ENCODE results near the gene TIAM2. TPM values are rescaled to one million over a fixed set of nuclear protein-coding genes. Genes with fewer than 3 reads are reported as not detected.

TIAM2 gene
- total and polyA plus RNA-seq, 2 experiments from 2014 or later, result 14.2 to 24.4 TPM

DNA sequence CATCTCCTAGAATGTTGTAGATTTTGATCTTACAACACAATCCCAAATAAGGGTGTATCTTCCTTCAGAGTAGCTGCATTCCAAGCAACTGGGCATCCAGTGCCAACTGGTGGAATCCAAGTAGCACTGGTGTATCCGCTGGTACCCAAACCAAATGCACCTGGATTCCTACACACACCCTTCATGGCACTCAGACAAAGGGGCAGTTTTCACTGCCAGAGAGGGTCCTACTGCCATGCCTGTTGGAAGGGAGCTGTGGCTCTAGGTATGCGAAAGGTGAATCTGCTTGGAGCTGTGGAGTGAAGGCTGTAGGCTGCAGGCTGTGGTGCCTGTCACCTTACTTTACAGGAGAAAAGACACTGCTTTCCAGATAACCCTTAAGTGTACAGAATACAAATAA is 251.7 kb downstream of the TIAM2 start (continued):
- TF ChIP-seq ETS1 (IDR thresholded peaks at IDR 0.05) (no peak), ZNF114 (CRISPR knock-in tag; IDR thresholded peaks at IDR 0.05) (no peak), EZH2 (IDR thresholded peaks at IDR 0.05; ENCODE audit: low read depth, unreplicated experiment) (no peak)

- Histone ChIP-seq H3K4me3 (no peak overlapping the region), H3K4me2 (no peak overlapping the region), H3K27me3 (ENCODE audit: insufficient read depth) (no peaks in the 10 kb centered on the region), H3K27ac (ENCODE audit: low read depth) (peak overlapping the region; percentile 93; the same call in 1 of the 2 replicates), H2AFZ (no peak overlapping the region), H3K4me1 (ENCODE audit: insufficient read depth) (peaks cover 5% of the 10 kb centered on the region; the same call in 1 of the 2 replicates), H4K20me1 (replicated peaks; ENCODE audit: insufficient read depth) (no peaks in the 10 kb centered on the region), H3K36me3 (ENCODE audit: insufficient read depth) (peaks cover 9% of the 10 kb centered on the region), H3F3A (replicated peaks; ENCODE audit: low read depth) (peaks cover 4% of the 10 kb centered on the region; the same call in 1 of the 2 replicates), H3K9me2 (ENCODE audit: insufficient read depth) (no peaks in the 10 kb centered on the region), H3K79me2 (replicated peaks; ENCODE audit: insufficient read depth) (no peaks in the 10 kb centered on the region)
- Mint-ChIP-seq H3K9me3 (no peaks in the 10 kb centered on the region), H3K27ac (peak overlapping the region; percentile 78), H3K27me3 (ENCODE audit: insufficient read depth, low read depth, poor library complexity) (peaks cover 8% of the 10 kb centered on the region), H3K36me3 (ENCODE audit: low read depth) (peaks cover 70% of the 10 kb centered on the region; the same call in 2 of the 3 replicates), H3K4me1 (peaks cover 10% of the 10 kb centered on the region; the same call in 2 of the 3 replicates), H3K4me3 (no peak overlapping the region)
- peak; percentile 80 for DNase-seq (ENCODE audit: low spot score)
- ATAC-seq, result peak; percentile 80
- TF ChIP-seq ZNF114 (CRISPR knock-in tag; IDR thresholded peaks at IDR 0.05) (no peak), EZH2 (IDR thresholded peaks at IDR 0.05; ENCODE audit: low read depth, unreplicated experiment) (no peak), ETS1 (IDR thresholded peaks at IDR 0.05) (no peak), EZH2phosphoT487 (IDR thresholded peaks at IDR 0.05; ENCODE audit: unreplicated experiment) (no peak), ZNF331 (CRISPR knock-in tag; IDR thresholded peaks at IDR 0.05; ENCODE audit: low read depth) (no peak)
- TF ChIP-seq, protein P1, sequence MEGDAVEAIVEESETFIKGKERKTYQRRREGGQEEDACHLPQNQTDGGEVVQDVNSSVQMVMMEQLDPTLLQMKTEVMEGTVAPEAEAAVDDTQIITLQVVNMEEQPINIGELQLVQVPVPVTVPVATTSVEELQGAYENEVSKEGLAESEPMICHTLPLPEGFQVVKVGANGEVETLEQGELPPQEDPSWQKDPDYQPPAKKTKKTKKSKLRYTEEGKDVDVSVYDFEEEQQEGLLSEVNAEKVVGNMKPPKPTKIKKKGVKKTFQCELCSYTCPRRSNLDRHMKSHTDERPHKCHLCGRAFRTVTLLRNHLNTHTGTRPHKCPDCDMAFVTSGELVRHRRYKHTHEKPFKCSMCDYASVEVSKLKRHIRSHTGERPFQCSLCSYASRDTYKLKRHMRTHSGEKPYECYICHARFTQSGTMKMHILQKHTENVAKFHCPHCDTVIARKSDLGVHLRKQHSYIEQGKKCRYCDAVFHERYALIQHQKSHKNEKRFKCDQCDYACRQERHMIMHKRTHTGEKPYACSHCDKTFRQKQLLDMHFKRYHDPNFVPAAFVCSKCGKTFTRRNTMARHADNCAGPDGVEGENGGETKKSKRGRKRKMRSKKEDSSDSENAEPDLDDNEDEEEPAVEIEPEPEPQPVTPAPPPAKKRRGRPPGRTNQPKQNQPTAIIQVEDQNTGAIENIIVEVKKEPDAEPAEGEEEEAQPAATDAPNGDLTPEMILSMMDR (conservative IDR thresholded peaks at IDR 0.05; ENCODE audit: low read depth in 2 of 2), result no peak
- TF ChIP-seq, protein P2, sequence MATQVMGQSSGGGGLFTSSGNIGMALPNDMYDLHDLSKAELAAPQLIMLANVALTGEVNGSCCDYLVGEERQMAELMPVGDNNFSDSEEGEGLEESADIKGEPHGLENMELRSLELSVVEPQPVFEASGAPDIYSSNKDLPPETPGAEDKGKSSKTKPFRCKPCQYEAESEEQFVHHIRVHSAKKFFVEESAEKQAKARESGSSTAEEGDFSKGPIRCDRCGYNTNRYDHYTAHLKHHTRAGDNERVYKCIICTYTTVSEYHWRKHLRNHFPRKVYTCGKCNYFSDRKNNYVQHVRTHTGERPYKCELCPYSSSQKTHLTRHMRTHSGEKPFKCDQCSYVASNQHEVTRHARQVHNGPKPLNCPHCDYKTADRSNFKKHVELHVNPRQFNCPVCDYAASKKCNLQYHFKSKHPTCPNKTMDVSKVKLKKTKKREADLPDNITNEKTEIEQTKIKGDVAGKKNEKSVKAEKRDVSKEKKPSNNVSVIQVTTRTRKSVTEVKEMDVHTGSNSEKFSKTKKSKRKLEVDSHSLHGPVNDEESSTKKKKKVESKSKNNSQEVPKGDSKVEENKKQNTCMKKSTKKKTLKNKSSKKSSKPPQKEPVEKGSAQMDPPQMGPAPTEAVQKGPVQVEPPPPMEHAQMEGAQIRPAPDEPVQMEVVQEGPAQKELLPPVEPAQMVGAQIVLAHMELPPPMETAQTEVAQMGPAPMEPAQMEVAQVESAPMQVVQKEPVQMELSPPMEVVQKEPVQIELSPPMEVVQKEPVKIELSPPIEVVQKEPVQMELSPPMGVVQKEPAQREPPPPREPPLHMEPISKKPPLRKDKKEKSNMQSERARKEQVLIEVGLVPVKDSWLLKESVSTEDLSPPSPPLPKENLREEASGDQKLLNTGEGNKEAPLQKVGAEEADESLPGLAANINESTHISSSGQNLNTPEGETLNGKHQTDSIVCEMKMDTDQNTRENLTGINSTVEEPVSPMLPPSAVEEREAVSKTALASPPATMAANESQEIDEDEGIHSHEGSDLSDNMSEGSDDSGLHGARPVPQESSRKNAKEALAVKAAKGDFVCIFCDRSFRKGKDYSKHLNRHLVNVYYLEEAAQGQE (IDR thresholded peaks at IDR 0.05; ENCODE audit: unreplicated experiment), result no peak
- TF ChIP-seq, protein P3, sequence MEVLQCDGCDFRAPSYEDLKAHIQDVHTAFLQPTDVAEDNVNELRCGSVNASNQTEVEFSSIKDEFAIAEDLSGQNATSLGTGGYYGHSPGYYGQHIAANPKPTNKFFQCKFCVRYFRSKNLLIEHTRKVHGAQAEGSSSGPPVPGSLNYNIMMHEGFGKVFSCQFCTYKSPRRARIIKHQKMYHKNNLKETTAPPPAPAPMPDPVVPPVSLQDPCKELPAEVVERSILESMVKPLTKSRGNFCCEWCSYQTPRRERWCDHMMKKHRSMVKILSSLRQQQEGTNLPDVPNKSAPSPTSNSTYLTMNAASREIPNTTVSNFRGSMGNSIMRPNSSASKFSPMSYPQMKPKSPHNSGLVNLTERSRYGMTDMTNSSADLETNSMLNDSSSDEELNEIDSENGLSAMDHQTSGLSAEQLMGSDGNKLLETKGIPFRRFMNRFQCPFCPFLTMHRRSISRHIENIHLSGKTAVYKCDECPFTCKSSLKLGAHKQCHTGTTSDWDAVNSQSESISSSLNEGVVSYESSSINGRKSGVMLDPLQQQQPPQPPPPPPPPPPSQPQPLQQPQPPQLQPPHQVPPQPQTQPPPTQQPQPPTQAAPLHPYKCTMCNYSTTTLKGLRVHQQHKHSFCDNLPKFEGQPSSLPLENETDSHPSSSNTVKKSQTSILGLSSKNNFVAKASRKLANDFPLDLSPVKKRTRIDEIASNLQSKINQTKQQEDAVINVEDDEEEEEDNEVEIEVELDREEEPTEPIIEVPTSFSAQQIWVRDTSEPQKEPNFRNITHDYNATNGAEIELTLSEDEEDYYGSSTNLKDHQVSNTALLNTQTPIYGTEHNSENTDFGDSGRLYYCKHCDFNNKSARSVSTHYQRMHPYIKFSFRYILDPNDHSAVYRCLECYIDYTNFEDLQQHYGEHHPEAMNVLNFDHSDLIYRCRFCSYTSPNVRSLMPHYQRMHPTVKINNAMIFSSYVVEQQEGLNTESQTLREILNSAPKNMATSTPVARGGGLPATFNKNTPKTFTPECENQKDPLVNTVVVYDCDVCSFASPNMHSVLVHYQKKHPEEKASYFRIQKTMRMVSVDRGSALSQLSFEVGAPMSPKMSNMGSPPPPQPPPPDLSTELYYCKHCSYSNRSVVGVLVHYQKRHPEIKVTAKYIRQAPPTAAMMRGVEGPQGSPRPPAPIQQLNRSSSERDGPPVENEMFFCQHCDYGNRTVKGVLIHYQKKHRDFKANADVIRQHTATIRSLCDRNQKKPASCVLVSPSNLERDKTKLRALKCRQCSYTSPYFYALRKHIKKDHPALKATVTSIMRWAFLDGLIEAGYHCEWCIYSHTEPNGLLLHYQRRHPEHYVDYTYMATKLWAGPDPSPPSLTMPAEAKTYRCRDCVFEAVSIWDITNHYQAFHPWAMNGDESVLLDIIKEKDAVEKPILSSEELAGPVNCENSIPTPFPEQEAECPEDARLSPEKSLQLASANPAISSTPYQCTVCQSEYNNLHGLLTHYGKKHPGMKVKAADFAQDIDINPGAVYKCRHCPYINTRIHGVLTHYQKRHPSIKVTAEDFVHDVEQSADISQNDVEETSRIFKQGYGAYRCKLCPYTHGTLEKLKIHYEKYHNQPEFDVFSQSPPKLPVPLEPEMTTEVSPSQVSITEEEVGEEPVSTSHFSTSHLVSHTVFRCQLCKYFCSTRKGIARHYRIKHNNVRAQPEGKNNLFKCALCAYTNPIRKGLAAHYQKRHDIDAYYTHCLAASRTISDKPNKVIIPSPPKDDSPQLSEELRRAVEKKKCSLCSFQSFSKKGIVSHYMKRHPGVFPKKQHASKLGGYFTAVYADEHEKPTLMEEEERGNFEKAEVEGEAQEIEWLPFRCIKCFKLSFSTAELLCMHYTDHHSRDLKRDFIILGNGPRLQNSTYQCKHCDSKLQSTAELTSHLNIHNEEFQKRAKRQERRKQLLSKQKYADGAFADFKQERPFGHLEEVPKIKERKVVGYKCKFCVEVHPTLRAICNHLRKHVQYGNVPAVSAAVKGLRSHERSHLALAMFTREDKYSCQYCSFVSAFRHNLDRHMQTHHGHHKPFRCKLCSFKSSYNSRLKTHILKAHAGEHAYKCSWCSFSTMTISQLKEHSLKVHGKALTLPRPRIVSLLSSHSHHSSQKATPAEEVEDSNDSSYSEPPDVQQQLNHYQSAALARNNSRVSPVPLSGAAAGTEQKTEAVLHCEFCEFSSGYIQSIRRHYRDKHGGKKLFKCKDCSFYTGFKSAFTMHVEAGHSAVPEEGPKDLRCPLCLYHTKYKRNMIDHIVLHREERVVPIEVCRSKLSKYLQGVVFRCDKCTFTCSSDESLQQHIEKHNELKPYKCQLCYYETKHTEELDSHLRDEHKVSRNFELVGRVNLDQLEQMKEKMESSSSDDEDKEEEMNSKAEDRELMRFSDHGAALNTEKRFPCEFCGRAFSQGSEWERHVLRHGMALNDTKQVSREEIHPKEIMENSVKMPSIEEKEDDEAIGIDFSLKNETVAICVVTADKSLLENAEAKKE (CRISPR knock-in tag; IDR thresholded peaks at IDR 0.05), result no peak
Measured at GRCh38 chr6:155247618-155248007, 252.5 kb downstream of the TIAM2 start.
